MM.1S (cell line): Measurements from ENCODE around the gene PIK3C3.

Experiments
- EZH2 ChIP-seq: fragments of 300-600 bp; sonication (generic); optimal IDR thresholded peaks from 2 replicates; pipeline ENCODE3; 2017; ENCODE audit warnings: low read depth, mild to moderate bottlenecking, antibody characterized with exemption, low read length, mixed read lengths
- TF ChIP-seq, protein P1 (sequence below): fragments of 300-600 bp; sonication (generic); IDR thresholded peaks from 2 replicates; pipeline ENCODE4 v1.5.1; 2016; ENCODE audit warnings: antibody characterized with exemption, low read length, mixed read lengths

DNA sequence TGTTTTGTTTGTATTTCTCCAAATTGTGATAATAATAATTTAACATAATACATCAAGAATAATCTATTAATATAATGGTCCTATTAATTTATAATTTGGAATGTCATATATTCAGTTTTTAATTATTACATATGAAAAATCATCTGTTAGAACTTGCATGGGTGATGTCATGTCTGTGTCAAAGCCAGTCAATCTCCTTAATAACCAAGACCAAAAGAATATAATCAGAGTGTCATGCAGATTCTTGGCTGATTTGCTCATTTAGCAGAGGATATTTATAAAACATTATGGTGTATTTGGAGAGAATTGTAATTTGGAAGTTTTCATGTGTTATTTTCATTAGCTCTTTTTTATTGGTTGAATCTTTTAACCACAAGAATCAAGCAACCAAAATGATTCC, 96.4 kb downstream of the PIK3C3 start:
- TF ChIP-seq, protein P1, sequence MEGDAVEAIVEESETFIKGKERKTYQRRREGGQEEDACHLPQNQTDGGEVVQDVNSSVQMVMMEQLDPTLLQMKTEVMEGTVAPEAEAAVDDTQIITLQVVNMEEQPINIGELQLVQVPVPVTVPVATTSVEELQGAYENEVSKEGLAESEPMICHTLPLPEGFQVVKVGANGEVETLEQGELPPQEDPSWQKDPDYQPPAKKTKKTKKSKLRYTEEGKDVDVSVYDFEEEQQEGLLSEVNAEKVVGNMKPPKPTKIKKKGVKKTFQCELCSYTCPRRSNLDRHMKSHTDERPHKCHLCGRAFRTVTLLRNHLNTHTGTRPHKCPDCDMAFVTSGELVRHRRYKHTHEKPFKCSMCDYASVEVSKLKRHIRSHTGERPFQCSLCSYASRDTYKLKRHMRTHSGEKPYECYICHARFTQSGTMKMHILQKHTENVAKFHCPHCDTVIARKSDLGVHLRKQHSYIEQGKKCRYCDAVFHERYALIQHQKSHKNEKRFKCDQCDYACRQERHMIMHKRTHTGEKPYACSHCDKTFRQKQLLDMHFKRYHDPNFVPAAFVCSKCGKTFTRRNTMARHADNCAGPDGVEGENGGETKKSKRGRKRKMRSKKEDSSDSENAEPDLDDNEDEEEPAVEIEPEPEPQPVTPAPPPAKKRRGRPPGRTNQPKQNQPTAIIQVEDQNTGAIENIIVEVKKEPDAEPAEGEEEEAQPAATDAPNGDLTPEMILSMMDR = no peak
- TF ChIP-seq EZH2 = no peak
